Body of pancreas (tissue), 4 donors: ENCODE measurements around the gene GMPPA.

Source experiments
- POLR2A ChIP-seq, 3 donors: fragments of 450-650 bp; IDR thresholded peaks; one replicate each; pipeline ENCODE4 v1.6.1; 2016; ENCODE audit warnings: antibody characterized with exemption in 3 of 3, mild to moderate bottlenecking in 2 of 3
- TF ChIP-seq, protein P1 (sequence below), 7 experiments: fragments of 450-650 bp in 4 of 7; fragments of 200-600 bp in 3 of 7; sonication (generic) in 3 of 7; IDR thresholded peaks; one replicate each; pipeline ENCODE4 v1.5.1; 2016 to 2019; ENCODE audit warnings: antibody characterized with exemption in 7 of 7

DNA sequence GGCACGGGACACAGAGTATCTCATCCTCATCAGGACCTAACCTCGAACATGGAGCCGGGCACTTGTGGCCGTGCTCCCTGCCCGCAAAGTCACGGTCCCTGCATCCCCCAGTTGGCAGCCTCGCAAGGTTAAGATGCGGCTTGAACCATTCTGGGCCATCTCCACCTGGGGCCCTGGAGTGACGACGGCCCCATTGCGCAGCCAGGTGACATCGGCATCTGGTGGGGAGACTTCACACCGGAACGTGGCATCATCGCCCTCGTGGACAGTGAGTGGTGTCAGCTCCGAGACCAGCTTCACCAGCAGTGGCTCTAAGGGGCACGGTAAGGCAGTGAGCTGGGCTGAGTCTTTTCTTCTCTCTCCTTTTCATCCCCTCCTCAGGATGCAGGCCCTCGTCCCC lies 57.7 kb downstream of the GMPPA start:
- TF ChIP-seq, protein P1, sequence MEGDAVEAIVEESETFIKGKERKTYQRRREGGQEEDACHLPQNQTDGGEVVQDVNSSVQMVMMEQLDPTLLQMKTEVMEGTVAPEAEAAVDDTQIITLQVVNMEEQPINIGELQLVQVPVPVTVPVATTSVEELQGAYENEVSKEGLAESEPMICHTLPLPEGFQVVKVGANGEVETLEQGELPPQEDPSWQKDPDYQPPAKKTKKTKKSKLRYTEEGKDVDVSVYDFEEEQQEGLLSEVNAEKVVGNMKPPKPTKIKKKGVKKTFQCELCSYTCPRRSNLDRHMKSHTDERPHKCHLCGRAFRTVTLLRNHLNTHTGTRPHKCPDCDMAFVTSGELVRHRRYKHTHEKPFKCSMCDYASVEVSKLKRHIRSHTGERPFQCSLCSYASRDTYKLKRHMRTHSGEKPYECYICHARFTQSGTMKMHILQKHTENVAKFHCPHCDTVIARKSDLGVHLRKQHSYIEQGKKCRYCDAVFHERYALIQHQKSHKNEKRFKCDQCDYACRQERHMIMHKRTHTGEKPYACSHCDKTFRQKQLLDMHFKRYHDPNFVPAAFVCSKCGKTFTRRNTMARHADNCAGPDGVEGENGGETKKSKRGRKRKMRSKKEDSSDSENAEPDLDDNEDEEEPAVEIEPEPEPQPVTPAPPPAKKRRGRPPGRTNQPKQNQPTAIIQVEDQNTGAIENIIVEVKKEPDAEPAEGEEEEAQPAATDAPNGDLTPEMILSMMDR (IDR thresholded peaks at IDR 0.05), result no peak
- TF ChIP-seq POLR2A (IDR thresholded peaks at IDR 0.05), result no peak
